WTC11 (cell line): ENCODE data around the gene DNAAF9.

ENCODE experiments used
- CBFB ChIP-seq: sonication (generic); formaldehyde crosslinking; IDR thresholded peaks from 2 replicates; pipeline ENCODE4 v1.8.1; 2022; ENCODE audit warnings: mild to moderate bottlenecking, low read depth, missing genetic modification reagents
- CREB1 ChIP-seq: sonication (generic); formaldehyde crosslinking; IDR thresholded peaks from 2 replicates; pipeline ENCODE4 v1.8.0; 2023; ENCODE audit warnings: mild to moderate bottlenecking, missing genetic modification reagents
- ESRRA ChIP-seq: sonication (generic); formaldehyde crosslinking; IDR thresholded peaks from 2 replicates; pipeline ENCODE4 v1.8.1; 2022; ENCODE audit warnings: mild to moderate bottlenecking, missing genetic modification reagents, borderline replicate concordance
- ETV6 ChIP-seq: sonication (generic); formaldehyde crosslinking; IDR thresholded peaks from 2 replicates; pipeline ENCODE4 v1.8.1; 2022; ENCODE audit warnings: mild to moderate bottlenecking, missing genetic modification reagents
- GTF2I ChIP-seq: fragments of 250-450 bp; sonication (Bioruptor Pico); conservative IDR thresholded peaks from 2 replicates; pipeline ENCODE4 v1.4.0; 2021; ENCODE audit warnings: mild to moderate bottlenecking
- NFE2L1 ChIP-seq: sonication (generic); formaldehyde crosslinking; IDR thresholded peaks from 2 replicates; pipeline ENCODE4 v1.8.1; 2023; ENCODE audit warnings: missing genetic modification reagents
- NR2C2 ChIP-seq: sonication (generic); formaldehyde crosslinking; IDR thresholded peaks from 2 replicates; pipeline ENCODE4 v1.8.0; 2022; ENCODE audit warnings: mild to moderate bottlenecking, missing genetic modification reagents
- TP53 ChIP-seq: sonication (generic); formaldehyde crosslinking; IDR thresholded peaks from 2 replicates; pipeline ENCODE4 v1.8.1; 2023; ENCODE audit warnings: mild to moderate bottlenecking, missing genetic modification reagents
- TF ChIP-seq, protein P1 (sequence below): sonication (generic); formaldehyde crosslinking; conservative IDR thresholded peaks from 2 replicates; pipeline ENCODE4 v1.8.1; 2023; ENCODE audit warnings: mild to moderate bottlenecking, low read depth, missing genetic modification reagents, moderate library complexity
- TF ChIP-seq, protein P2 (sequence below): fragments of 200-600 bp; IDR thresholded peaks from 2 replicates; pipeline ENCODE4 v1.8.0; 2022; ENCODE audit warnings: antibody characterized with exemption
- TF ChIP-seq, protein P3 (sequence below): sonication (generic); formaldehyde crosslinking; IDR thresholded peaks from 2 replicates; pipeline ENCODE4 v1.8.1; 2022; ENCODE audit warnings: low read depth, missing genetic modification reagents, borderline replicate concordance
- TF ChIP-seq, protein P4 (sequence below): sonication (generic); formaldehyde crosslinking; IDR thresholded peaks from 2 replicates; pipeline ENCODE4 v1.8.0; 2022; ENCODE audit warnings: mild to moderate bottlenecking, missing genetic modification reagents
- TF ChIP-seq, protein P5 (sequence below): fragments of 250-450 bp; sonication (Bioruptor Pico); IDR thresholded peaks from 2 replicates; pipeline ENCODE4 v1.8.0; 2021; ENCODE audit warnings: mild to moderate bottlenecking

DNA sequence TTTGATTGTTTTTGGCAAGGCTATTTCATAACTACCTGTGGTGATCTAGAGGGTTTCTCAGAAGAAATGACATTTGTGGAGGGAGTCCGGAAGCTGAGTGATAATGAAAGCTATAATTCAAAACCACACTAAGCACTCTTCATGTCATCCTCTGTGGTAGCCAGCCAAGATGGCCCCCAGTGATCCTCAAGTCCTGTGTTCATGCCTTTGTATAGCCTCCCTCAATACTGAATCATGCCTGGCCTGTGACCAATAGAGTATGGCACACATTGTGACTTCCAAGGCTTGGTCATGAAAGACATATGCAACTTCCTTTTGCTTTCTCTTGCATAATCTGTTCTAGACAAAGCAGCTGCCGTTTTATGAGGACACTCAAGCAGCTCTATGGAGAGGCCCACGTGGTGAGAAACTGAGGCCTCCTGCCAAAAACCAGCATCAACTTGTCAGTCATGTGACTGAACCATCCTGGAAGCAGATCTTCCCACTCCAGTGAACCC, 12.8 kb upstream of the DNAAF9 start:
- TF ChIP-seq CREB1 (no peak), GTF2I (CRISPR knock-in tag) (no peak), NR2C2 (CRISPR knock-in tag) (no peak), NFE2L1 (CRISPR knock-in tag) (no peak), ETV6 (CRISPR knock-in tag) (no peak), ESRRA (CRISPR knock-in tag) (no peak), TP53 (CRISPR knock-in tag) (no peak), CBFB (CRISPR knock-in tag) (no peak)
- TF ChIP-seq, protein P1, sequence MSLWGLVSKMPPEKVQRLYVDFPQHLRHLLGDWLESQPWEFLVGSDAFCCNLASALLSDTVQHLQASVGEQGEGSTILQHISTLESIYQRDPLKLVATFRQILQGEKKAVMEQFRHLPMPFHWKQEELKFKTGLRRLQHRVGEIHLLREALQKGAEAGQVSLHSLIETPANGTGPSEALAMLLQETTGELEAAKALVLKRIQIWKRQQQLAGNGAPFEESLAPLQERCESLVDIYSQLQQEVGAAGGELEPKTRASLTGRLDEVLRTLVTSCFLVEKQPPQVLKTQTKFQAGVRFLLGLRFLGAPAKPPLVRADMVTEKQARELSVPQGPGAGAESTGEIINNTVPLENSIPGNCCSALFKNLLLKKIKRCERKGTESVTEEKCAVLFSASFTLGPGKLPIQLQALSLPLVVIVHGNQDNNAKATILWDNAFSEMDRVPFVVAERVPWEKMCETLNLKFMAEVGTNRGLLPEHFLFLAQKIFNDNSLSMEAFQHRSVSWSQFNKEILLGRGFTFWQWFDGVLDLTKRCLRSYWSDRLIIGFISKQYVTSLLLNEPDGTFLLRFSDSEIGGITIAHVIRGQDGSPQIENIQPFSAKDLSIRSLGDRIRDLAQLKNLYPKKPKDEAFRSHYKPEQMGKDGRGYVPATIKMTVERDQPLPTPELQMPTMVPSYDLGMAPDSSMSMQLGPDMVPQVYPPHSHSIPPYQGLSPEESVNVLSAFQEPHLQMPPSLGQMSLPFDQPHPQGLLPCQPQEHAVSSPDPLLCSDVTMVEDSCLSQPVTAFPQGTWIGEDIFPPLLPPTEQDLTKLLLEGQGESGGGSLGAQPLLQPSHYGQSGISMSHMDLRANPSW, result no peak
- TF ChIP-seq, protein P2, sequence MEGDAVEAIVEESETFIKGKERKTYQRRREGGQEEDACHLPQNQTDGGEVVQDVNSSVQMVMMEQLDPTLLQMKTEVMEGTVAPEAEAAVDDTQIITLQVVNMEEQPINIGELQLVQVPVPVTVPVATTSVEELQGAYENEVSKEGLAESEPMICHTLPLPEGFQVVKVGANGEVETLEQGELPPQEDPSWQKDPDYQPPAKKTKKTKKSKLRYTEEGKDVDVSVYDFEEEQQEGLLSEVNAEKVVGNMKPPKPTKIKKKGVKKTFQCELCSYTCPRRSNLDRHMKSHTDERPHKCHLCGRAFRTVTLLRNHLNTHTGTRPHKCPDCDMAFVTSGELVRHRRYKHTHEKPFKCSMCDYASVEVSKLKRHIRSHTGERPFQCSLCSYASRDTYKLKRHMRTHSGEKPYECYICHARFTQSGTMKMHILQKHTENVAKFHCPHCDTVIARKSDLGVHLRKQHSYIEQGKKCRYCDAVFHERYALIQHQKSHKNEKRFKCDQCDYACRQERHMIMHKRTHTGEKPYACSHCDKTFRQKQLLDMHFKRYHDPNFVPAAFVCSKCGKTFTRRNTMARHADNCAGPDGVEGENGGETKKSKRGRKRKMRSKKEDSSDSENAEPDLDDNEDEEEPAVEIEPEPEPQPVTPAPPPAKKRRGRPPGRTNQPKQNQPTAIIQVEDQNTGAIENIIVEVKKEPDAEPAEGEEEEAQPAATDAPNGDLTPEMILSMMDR, result no peak
- TF ChIP-seq, protein P3, sequence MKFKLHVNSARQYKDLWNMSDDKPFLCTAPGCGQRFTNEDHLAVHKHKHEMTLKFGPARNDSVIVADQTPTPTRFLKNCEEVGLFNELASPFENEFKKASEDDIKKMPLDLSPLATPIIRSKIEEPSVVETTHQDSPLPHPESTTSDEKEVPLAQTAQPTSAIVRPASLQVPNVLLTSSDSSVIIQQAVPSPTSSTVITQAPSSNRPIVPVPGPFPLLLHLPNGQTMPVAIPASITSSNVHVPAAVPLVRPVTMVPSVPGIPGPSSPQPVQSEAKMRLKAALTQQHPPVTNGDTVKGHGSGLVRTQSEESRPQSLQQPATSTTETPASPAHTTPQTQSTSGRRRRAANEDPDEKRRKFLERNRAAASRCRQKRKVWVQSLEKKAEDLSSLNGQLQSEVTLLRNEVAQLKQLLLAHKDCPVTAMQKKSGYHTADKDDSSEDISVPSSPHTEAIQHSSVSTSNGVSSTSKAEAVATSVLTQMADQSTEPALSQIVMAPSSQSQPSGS, result no peak
- TF ChIP-seq, protein P4, sequence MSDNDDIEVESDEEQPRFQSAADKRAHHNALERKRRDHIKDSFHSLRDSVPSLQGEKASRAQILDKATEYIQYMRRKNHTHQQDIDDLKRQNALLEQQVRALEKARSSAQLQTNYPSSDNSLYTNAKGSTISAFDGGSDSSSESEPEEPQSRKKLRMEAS (CRISPR knock-in tag), result no peak
- TF ChIP-seq, protein P5, sequence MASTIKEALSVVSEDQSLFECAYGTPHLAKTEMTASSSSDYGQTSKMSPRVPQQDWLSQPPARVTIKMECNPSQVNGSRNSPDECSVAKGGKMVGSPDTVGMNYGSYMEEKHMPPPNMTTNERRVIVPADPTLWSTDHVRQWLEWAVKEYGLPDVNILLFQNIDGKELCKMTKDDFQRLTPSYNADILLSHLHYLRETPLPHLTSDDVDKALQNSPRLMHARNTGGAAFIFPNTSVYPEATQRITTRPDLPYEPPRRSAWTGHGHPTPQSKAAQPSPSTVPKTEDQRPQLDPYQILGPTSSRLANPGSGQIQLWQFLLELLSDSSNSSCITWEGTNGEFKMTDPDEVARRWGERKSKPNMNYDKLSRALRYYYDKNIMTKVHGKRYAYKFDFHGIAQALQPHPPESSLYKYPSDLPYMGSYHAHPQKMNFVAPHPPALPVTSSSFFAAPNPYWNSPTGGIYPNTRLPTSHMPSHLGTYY (CRISPR knock-in tag), result no peak
